Panc1 (cell line): ENCODE results near the gene SYCN. TPM values are rescaled to one million over a fixed set of nuclear protein-coding genes. Genes with fewer than 3 reads are reported as not detected.

Source experiments
- ATAC-seq: fragments of 200-7000 bp; cut with Tn5 transposase; 2 replicates; pipeline ENCODE4 v1.9.1; 2020; ENCODE audit warnings: mild to moderate bottlenecking, moderate library complexity
- BruUV-seq: library from RNA; stranded (reverse); fragments of 400-500 nt; replicated peaks from 2 replicates; lab custom pipeline; 2021; lab: Mats Ljungman, UMichigan
- CTCF ChIA-PET: fragments of 300-600 bp; sonication (Branson Sonifier 250); formaldehyde crosslinking; loops from one replicate; lab custom pipeline; 2022; ENCODE audit warnings: antibody characterized with exemption; lab: Charles Lee
- POLR2A ChIA-PET: fragments of 300-600 bp; sonication (Branson Sonifier 250); formaldehyde crosslinking; loops from one replicate; lab custom pipeline; 2022; ENCODE audit warnings: antibody characterized with exemption; lab: Charles Lee
- DNase-seq: peaks from one replicate; pipeline ENCODE4 v3.0.0-alpha.2; 2010; ENCODE audit warnings: low read depth, low spot score
- H3K27ac ChIP-seq: 2 replicates; pipeline ENCODE4 v1.5.1; 2011; ENCODE audit warnings: mild to moderate bottlenecking, low read length, inconsistent platforms
- H3K27me3 ChIP-seq: fragments of 200-500 bp; sonication (Bioruptor generic); 2 replicates; pipeline ENCODE4 v1.6.0; 2014; ENCODE audit warnings: low read length, inconsistent platforms; ENCODE audit not compliant: control insufficient read depth, insufficient read depth
- H3K36me3 ChIP-seq: fragments of 200-500 bp; sonication (Bioruptor generic); 2 replicates; pipeline ENCODE4 v1.5.1; 2014; ENCODE audit warnings: inconsistent platforms, mild to moderate bottlenecking, low read length, moderate library complexity; ENCODE audit not compliant: control insufficient read depth, insufficient read depth
- H3K4me1 ChIP-seq: 2 replicates; pipeline ENCODE4 v1.5.1; 2011; ENCODE audit warnings: inconsistent platforms, mild to moderate bottlenecking, low read length, moderate library complexity; ENCODE audit not compliant: control insufficient read depth, insufficient read depth
- H3K4me3 ChIP-seq, 2 experiments: 2 replicates each; pipeline ENCODE4 v1.5.1; 2011 to 2012; ENCODE audit warnings: low read depth in 2 of 2, low read length in 2 of 2, mild to moderate bottlenecking in 2 of 2, inconsistent platforms in 1 of 2, moderate library complexity in 1 of 2
- H3K9me3 ChIP-seq: fragments of 200-500 bp; sonication (Bioruptor generic); 2 replicates; pipeline ENCODE4 v1.5.1; 2014; ENCODE audit warnings: low read depth, mild to moderate bottlenecking, inconsistent platforms, low read length, moderate library complexity; ENCODE audit not compliant: control insufficient read depth, insufficient read depth
- POLR2AphosphoS5 ChIP-seq: IDR thresholded peaks from 2 replicates; pipeline ENCODE4 v1.6.1; 2012; ENCODE audit warnings: mild to moderate bottlenecking, low read depth, low read length, moderate library complexity
- REST ChIP-seq, 2 experiments: IDR thresholded peaks; 2 replicates each; pipeline ENCODE4 v1.6.1; 2011 to 2012; ENCODE audit warnings: low read depth in 2 of 2, control low read depth in 1 of 2, low read length in 1 of 2, mild to moderate bottlenecking in 1 of 2, moderate library complexity in 1 of 2; ENCODE audit not compliant: insufficient read depth in 1 of 2
- SIN3A ChIP-seq: IDR thresholded peaks from 2 replicates; pipeline ENCODE4 v1.6.1; 2012; ENCODE audit warnings: low read depth, mild to moderate bottlenecking, low read length, moderate library complexity, borderline replicate concordance; ENCODE audit not compliant: insufficient read depth
- TCF7L2 ChIP-seq: IDR thresholded peaks from 2 replicates; pipeline ENCODE4 v1.6.1; 2011; ENCODE audit warnings: mild to moderate bottlenecking, low read depth, low read length, inconsistent platforms
- in situ Hi-C: cut with HindIII; loops from 2 replicates; pipeline ENCODE4 v1.10.0; 2016; ENCODE audit warnings: low sequenced_read_pairs, low pct_unique_long_range_greater_than_20kb
- intact Hi-C: fragments of 100-400 bp; cut with micrococcal nuclease; formaldehyde crosslinking; loops from one replicate; pipeline ENCODE4 v1.10.0; 2022; ENCODE audit not compliant: unreplicated experiment
- total RNA-seq: library from RNA; stranded (reverse); gene quantifications from one replicate; pipeline ENCODE4 v1.2.1, GENCODE V29; 2021; ENCODE audit not compliant: unreplicated experiment
- TF ChIP-seq, protein P1 (sequence below): fragments of 450-650 bp; IDR thresholded peaks from 2 replicates; pipeline ENCODE4 v1.5.1; 2017; ENCODE audit warnings: mild to moderate bottlenecking

SYCN gene
- total RNA-seq, 1 experiment from 2014 or later = 0.33 TPM

GRCh38 chr19:39237200-39238184 lies 33.4 kb upstream of the SYCN start:
- in situ Hi-C loops = no loop called here
- peak overlapping the region in 1 of 2 experiments; percentile 23; a peak in 2 of 4 replicates for H3K4me3 ChIP-seq
- no peak overlapping the region for H3K27ac ChIP-seq
- DNase-seq = no peak
- ChIA-PET CTCF (interaction anchor here (0.5 to 0.8 kb wide), 7 partner anchors 14 to 1044 kb away, joined by 3 to 5 read pairs (median 4); partner anchors contain the start of gene IFNL1), POLR2A (interaction anchor here (0.5 to 0.9 kb wide), 4 partner anchors 24 to 284 kb away, joined by 3 to 10 read pairs (median 4); no protein-coding TSS in a partner anchor)
- no peaks in the 10 kb centered on the region for H3K36me3 ChIP-seq
- TF ChIP-seq SIN3A = no peak
- no peak for TF ChIP-seq POLR2AphosphoS5
- TF ChIP-seq REST (IDR thresholded peaks at IDR 0.05; ENCODE audit: insufficient read depth in 1 of 2, low read depth in 2 of 2, low read length in 1 of 2) = no peak
- TF ChIP-seq, protein P1, sequence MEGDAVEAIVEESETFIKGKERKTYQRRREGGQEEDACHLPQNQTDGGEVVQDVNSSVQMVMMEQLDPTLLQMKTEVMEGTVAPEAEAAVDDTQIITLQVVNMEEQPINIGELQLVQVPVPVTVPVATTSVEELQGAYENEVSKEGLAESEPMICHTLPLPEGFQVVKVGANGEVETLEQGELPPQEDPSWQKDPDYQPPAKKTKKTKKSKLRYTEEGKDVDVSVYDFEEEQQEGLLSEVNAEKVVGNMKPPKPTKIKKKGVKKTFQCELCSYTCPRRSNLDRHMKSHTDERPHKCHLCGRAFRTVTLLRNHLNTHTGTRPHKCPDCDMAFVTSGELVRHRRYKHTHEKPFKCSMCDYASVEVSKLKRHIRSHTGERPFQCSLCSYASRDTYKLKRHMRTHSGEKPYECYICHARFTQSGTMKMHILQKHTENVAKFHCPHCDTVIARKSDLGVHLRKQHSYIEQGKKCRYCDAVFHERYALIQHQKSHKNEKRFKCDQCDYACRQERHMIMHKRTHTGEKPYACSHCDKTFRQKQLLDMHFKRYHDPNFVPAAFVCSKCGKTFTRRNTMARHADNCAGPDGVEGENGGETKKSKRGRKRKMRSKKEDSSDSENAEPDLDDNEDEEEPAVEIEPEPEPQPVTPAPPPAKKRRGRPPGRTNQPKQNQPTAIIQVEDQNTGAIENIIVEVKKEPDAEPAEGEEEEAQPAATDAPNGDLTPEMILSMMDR = no peak
- no peak for TF ChIP-seq TCF7L2
- peak; percentile 73 for ATAC-seq
- H3K4me1 ChIP-seq = no peaks in the 10 kb centered on the region
- intact Hi-C loops = no loop called here
- H3K9me3 ChIP-seq = no peaks in the 10 kb centered on the region
- no TSS peak for BruUV-seq
- H3K27me3 ChIP-seq = no peaks in the 10 kb centered on the region

GRCh38 chr19:39236527-39236926 lies 32.5 kb upstream of the SYCN start:
- DNase-seq = no peak
- H3K9me3 ChIP-seq = no peaks in the 10 kb centered on the region
- CTCF ChIA-PET = interaction anchor here (0.6 to 0.7 kb wide), 6 partner anchors 26 to 238 kb away, joined by 3 to 9 read pairs (median 4); no protein-coding TSS in a partner anchor
- H3K27me3 ChIP-seq = no peaks in the 10 kb centered on the region
- no peak overlapping the region for H3K27ac ChIP-seq
- H3K4me1 ChIP-seq = no peaks in the 10 kb centered on the region
- BruUV-seq = no TSS peak
- H3K36me3 ChIP-seq = no peaks in the 10 kb centered on the region
- TF ChIP-seq SIN3A (no peak), REST (IDR thresholded peaks at IDR 0.05; ENCODE audit: insufficient read depth in 1 of 2, low read depth in 2 of 2, low read length in 1 of 2) (no peak), TCF7L2 (no peak)
- TF ChIP-seq, protein P1 = no peak
- intact Hi-C loops (no loop called here), in situ Hi-C loops (no loop called here)
- no peak overlapping the region for H3K4me3 ChIP-seq
- ATAC-seq = peak; percentile 51
- POLR2A ChIA-PET = interaction anchor here (0.6 to 0.7 kb wide), 5 partner anchors 24 to 404 kb away, joined by 3 to 10 read pairs (median 3); no protein-coding TSS in a partner anchor
